MM.1S (cell line): ENCODE results near the gene C1QTNF9.

Experiments used
- DNase-seq: peaks from one replicate; pipeline ENCODE4 v3.0.0-alpha.2; 2015
- H2AFZ ChIP-seq: fragments of 300-600 bp; sonication (generic); 2 replicates; pipeline ENCODE4 v1.6.0; 2016; ENCODE audit warnings: antibody characterized with exemption, low read length
- H3F3A ChIP-seq: fragments of 300-600 bp; sonication (generic); 2 replicates; pipeline ENCODE4 v1.6.1; 2016; ENCODE audit warnings: mild to moderate bottlenecking, antibody characterized with exemption, low read length, moderate library complexity, mixed read lengths; ENCODE audit not compliant: insufficient read depth
- H3K27ac ChIP-seq: fragments of 300-600 bp; sonication (generic); 2 replicates; pipeline ENCODE4 v1.5.1; 2016; ENCODE audit warnings: mild to moderate bottlenecking, low read length
- H3K27me3 ChIP-seq: fragments of 300-600 bp; sonication (generic); replicated peaks from 2 replicates; pipeline ENCODE4 v1.6.0; 2016; ENCODE audit warnings: low read length; ENCODE audit not compliant: insufficient read depth
- H3K36me3 ChIP-seq: fragments of 300-600 bp; sonication (generic); replicated peaks from 2 replicates; pipeline ENCODE4 v1.6.1; 2016; ENCODE audit warnings: mild to moderate bottlenecking, low read length, mixed read lengths; ENCODE audit not compliant: insufficient read depth
- H3K4me1 ChIP-seq: fragments of 300-600 bp; sonication (generic); 2 replicates; pipeline ENCODE4 v1.6.1; 2016; ENCODE audit warnings: low read length, mixed read lengths
- H3K4me2 ChIP-seq: fragments of 300-600 bp; sonication (generic); 2 replicates; pipeline ENCODE4 v1.6.0; 2016; ENCODE audit warnings: low read depth, low read length
- H3K4me3 ChIP-seq: fragments of 300-600 bp; sonication (generic); 2 replicates; pipeline ENCODE4 v1.5.1; 2016; ENCODE audit warnings: low read length, mixed read lengths
- H3K79me2 ChIP-seq: fragments of 300-600 bp; sonication (generic); 2 replicates; pipeline ENCODE4 v1.6.1; 2016; ENCODE audit warnings: mixed run types, low read length, mixed read lengths
- H3K9ac ChIP-seq: fragments of 300-600 bp; sonication (generic); 2 replicates; pipeline ENCODE4 v1.6.1; 2016; ENCODE audit warnings: low read length, mixed read lengths
- H3K9me2 ChIP-seq: fragments of 300-600 bp; sonication (generic); replicated peaks from 2 replicates; pipeline ENCODE4 v1.6.1; 2016; ENCODE audit warnings: mild to moderate bottlenecking, low read length, mixed read lengths; ENCODE audit not compliant: insufficient read depth
- H3K9me3 ChIP-seq: fragments of 300-600 bp; sonication (generic); replicated peaks from 2 replicates; pipeline ENCODE4 v1.6.1; 2016; ENCODE audit warnings: mild to moderate bottlenecking, low read length, mixed read lengths; ENCODE audit not compliant: insufficient read depth
- H4K20me1 ChIP-seq: fragments of 300-600 bp; sonication (generic); 2 replicates; pipeline ENCODE4 v1.6.1; 2016; ENCODE audit warnings: mild to moderate bottlenecking, low read length, moderate library complexity, mixed read lengths; ENCODE audit not compliant: insufficient read depth
- CTCF ChIP-seq: fragments of 300-600 bp; sonication (generic); IDR thresholded peaks from 2 replicates; pipeline ENCODE4 v1.5.1; 2016; ENCODE audit warnings: antibody characterized with exemption, low read length, mixed read lengths
- EZH2 ChIP-seq: fragments of 300-600 bp; sonication (generic); optimal IDR thresholded peaks from 2 replicates; pipeline ENCODE3; 2017; ENCODE audit warnings: low read depth, mild to moderate bottlenecking, antibody characterized with exemption, low read length, mixed read lengths
- EZH2phosphoT487 ChIP-seq: fragments of 300-600 bp; sonication (generic); IDR thresholded peaks from 2 replicates; pipeline ENCODE4 v1.6.1; 2018; ENCODE audit warnings: antibody characterized with exemption, low read length

Gene C1QTNF9

GRCh38 chr13:24265453-24265852 is 43.9 kb upstream of the C1QTNF9 start:
- no peaks in the 10 kb centered on the region for H4K20me1 ChIP-seq
- no peak overlapping the region for H2AFZ ChIP-seq
- no peak for DNase-seq
- no peaks in the 10 kb centered on the region for H3K36me3 ChIP-seq
- H3K4me3 ChIP-seq, result no peak overlapping the region
- no peaks in the 10 kb centered on the region for H3K4me1 ChIP-seq
- H3K9me3 ChIP-seq, result no peaks in the 10 kb centered on the region
- no peaks in the 10 kb centered on the region for H3K9me2 ChIP-seq
- H3K4me2 ChIP-seq, result no peak overlapping the region
- no peak overlapping the region for H3K27ac ChIP-seq
- TF ChIP-seq EZH2phosphoT487, result no peak
- TF ChIP-seq EZH2, result no peak
- no peak for TF ChIP-seq CTCF
- no peaks in the 10 kb centered on the region for H3K27me3 ChIP-seq
- no peak overlapping the region for H3K9ac ChIP-seq
- H3K79me2 ChIP-seq, result no peaks in the 10 kb centered on the region
- no peaks in the 10 kb centered on the region for H3F3A ChIP-seq

GRCh38 chr13:24267274-24267673 is 42.1 kb upstream of the C1QTNF9 start:
- Histone ChIP-seq H2AFZ (no peak overlapping the region), H3K4me3 (no peak overlapping the region), H3K27me3 (no peaks in the 10 kb centered on the region), H3K27ac (no peak overlapping the region), H3K4me2 (no peak overlapping the region), H3K79me2 (no peaks in the 10 kb centered on the region), H4K20me1 (no peaks in the 10 kb centered on the region), H3K9ac (no peak overlapping the region), H3K9me3 (no peaks in the 10 kb centered on the region), H3F3A (no peaks in the 10 kb centered on the region), H3K9me2 (no peaks in the 10 kb centered on the region), H3K36me3 (no peaks in the 10 kb centered on the region), H3K4me1 (no peaks in the 10 kb centered on the region)
- DNase-seq, result no peak
- TF ChIP-seq EZH2phosphoT487 (no peak), EZH2 (no peak), CTCF (no peak)

GRCh38 chr13:24267801-24268200 is 41.6 kb upstream of the C1QTNF9 start:
- Histone ChIP-seq H3K4me3 (no peak overlapping the region), H3K79me2 (no peaks in the 10 kb centered on the region), H3K36me3 (no peaks in the 10 kb centered on the region), H3F3A (no peaks in the 10 kb centered on the region), H3K27me3 (no peaks in the 10 kb centered on the region), H3K9me2 (no peaks in the 10 kb centered on the region), H2AFZ (no peak overlapping the region), H3K4me2 (no peak overlapping the region), H3K4me1 (no peaks in the 10 kb centered on the region), H4K20me1 (no peaks in the 10 kb centered on the region), H3K9me3 (no peaks in the 10 kb centered on the region), H3K9ac (no peak overlapping the region), H3K27ac (no peak overlapping the region)
- TF ChIP-seq EZH2phosphoT487 (no peak), CTCF (no peak)
- DNase-seq, result no peak

GRCh38 chr13:24269821-24270220 is 39.6 kb upstream of the C1QTNF9 start:
- Histone ChIP-seq H3K27ac (no peak overlapping the region), H3K4me1 (no peaks in the 10 kb centered on the region), H4K20me1 (no peaks in the 10 kb centered on the region), H3K27me3 (no peaks in the 10 kb centered on the region), H3K4me2 (no peak overlapping the region), H3K79me2 (no peaks in the 10 kb centered on the region), H3K9me2 (no peaks in the 10 kb centered on the region), H3K4me3 (no peak overlapping the region), H3K9ac (no peak overlapping the region), H3F3A (no peaks in the 10 kb centered on the region), H3K9me3 (no peaks in the 10 kb centered on the region), H2AFZ (no peak overlapping the region), H3K36me3 (no peaks in the 10 kb centered on the region)
- TF ChIP-seq EZH2 (no peak), CTCF (no peak)
- DNase-seq, result no peak
